ENCODE results near the gene IFT80. TPM values are rescaled to one million over a fixed set of nuclear protein-coding genes. Genes with fewer than 3 reads are reported as not detected.

The IFT80 gene
- total and polyA plus RNA-seq, 9 of the 15 experiments (the other 6 are each of a cell fraction or from before 2014, with no cell fraction given) = 6.7 to 21.1 (median 16.4) TPM

DNA sequence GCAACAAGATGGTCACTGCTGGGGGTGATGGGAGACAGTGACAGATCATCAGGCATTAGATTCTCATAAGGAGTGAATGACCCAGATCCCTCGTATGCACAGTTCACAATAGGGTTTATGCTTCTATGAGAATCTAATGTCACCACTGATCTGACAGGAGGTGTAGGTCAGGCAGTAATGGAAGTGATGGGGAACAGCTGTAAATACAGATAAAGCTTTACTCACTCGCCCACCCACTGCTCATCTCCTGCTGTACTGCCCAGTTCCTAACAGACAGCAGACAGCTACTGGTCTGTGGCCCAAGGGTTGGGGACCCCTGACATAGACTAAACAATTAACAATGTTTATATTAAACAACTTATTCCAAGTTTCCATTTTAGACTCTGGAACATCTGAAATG lies 25.4 kb downstream of the IFT80 start (continued):
- TF ChIP-seq, protein P1, sequence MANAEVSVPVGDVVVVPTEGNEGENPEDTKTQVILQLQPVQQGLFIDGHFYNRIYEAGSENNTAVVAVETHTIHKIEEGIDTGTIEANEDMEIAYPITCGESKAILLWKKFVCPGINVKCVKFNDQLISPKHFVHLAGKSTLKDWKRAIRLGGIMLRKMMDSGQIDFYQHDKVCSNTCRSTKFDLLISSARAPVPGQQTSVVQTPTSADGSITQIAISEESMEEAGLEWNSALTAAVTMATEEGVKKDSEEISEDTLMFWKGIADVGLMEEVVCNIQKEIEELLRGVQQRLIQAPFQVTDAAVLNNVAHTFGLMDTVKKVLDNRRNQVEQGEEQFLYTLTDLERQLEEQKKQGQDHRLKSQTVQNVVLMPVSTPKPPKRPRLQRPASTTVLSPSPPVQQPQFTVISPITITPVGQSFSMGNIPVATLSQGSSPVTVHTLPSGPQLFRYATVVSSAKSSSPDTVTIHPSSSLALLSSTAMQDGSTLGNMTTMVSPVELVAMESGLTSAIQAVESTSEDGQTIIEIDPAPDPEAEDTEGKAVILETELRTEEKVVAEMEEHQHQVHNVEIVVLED (CRISPR knock-in tag; IDR thresholded peaks at IDR 0.05) = no peak
- TF ChIP-seq TCF3 (CRISPR knock-in tag; IDR thresholded peaks at IDR 0.05) (peak; percentile 71), ZNF717 (CRISPR knock-in tag; IDR thresholded peaks at IDR 0.05) (no peak), SNRNP70 (optimal IDR thresholded peaks at IDR 0.05; ENCODE audit: low read depth, low read length) (no peak), ARID1B (IDR thresholded peaks at IDR 0.05) (peak; percentile 66), CBFA2T2 (conservative IDR thresholded peaks at IDR 0.05) (peak; percentile 61), HDGF (IDR thresholded peaks at IDR 0.05) (no peak), LCOR (CRISPR knock-in tag; IDR thresholded peaks at IDR 0.05) (no peak), ZFP30 (CRISPR knock-in tag; IDR thresholded peaks at IDR 0.05; ENCODE audit: borderline replicate concordance) (no peak), ZNF589 (CRISPR knock-in tag; IDR thresholded peaks at IDR 0.05; ENCODE audit: low read depth) (no peak), MTA2 (IDR thresholded peaks at IDR 0.05; ENCODE audit: low read depth) (no peak), POLR2G (IDR thresholded peaks at IDR 0.05; ENCODE audit: low read depth, low read length) (no peak), DACH1 (IDR thresholded peaks at IDR 0.05; ENCODE audit: partially characterized antibody) (peak; percentile 22), ATF7 (IDR thresholded peaks at IDR 0.05) (no peak), EGR1 (conservative IDR thresholded peaks at IDR 0.05) (peak; percentile 66), MED1 (CRISPR knock-in tag; IDR thresholded peaks at IDR 0.05; ENCODE audit: borderline replicate concordance) (no peak), CBX5 (IDR thresholded peaks at IDR 0.05; ENCODE audit: borderline replicate concordance, low read depth) (no peak), C11orf30 (IDR thresholded peaks at IDR 0.05; ENCODE audit: low read depth) (no peak), TAL1 (IDR thresholded peaks at IDR 0.05) (peak; percentile 42; the same call in 1 of the 2 replicates), MEF2D (tag; conservative IDR thresholded peaks at IDR 0.05; ENCODE audit: low read depth) (no peak), NEUROD1 (IDR thresholded peaks at IDR 0.05; ENCODE audit: borderline replicate concordance, low read depth, low read length, partially characterized antibody) (no peak), NCOR1 (IDR thresholded peaks at IDR 0.05) (peak; percentile 40)
- TF ChIP-seq, protein P2, sequence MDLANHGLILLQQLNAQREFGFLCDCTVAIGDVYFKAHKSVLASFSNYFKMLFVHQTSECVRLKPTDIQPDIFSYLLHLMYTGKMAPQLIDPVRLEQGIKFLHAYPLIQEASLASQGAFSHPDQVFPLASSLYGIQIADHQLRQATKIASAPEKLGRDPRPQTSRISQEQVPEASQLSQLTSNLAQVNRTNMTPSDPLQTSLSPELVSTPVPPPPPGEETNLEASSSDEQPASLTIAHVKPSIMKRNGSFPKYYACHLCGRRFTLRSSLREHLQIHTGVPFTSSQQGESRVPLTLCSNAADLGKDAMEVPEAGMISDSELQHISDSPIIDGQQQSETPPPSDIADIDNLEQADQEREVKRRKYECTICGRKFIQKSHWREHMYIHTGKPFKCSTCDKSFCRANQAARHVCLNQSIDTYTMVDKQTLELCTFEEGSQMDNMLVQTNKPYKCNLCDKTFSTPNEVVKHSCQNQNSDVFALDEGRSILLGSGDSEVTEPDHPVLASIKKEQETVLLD (IDR thresholded peaks at IDR 0.05) = no peak
- TF ChIP-seq, protein P3, sequence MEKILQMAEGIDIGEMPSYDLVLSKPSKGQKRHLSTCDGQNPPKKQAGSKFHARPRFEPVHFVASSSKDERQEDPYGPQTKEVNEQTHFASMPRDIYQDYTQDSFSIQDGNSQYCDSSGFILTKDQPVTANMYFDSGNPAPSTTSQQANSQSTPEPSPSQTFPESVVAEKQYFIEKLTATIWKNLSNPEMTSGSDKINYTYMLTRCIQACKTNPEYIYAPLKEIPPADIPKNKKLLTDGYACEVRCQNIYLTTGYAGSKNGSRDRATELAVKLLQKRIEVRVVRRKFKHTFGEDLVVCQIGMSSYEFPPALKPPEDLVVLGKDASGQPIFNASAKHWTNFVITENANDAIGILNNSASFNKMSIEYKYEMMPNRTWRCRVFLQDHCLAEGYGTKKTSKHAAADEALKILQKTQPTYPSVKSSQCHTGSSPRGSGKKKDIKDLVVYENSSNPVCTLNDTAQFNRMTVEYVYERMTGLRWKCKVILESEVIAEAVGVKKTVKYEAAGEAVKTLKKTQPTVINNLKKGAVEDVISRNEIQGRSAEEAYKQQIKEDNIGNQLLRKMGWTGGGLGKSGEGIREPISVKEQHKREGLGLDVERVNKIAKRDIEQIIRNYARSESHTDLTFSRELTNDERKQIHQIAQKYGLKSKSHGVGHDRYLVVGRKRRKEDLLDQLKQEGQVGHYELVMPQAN (IDR thresholded peaks at IDR 0.05; ENCODE audit: borderline replicate concordance) = no peak
- TF ChIP-seq, protein P4, sequence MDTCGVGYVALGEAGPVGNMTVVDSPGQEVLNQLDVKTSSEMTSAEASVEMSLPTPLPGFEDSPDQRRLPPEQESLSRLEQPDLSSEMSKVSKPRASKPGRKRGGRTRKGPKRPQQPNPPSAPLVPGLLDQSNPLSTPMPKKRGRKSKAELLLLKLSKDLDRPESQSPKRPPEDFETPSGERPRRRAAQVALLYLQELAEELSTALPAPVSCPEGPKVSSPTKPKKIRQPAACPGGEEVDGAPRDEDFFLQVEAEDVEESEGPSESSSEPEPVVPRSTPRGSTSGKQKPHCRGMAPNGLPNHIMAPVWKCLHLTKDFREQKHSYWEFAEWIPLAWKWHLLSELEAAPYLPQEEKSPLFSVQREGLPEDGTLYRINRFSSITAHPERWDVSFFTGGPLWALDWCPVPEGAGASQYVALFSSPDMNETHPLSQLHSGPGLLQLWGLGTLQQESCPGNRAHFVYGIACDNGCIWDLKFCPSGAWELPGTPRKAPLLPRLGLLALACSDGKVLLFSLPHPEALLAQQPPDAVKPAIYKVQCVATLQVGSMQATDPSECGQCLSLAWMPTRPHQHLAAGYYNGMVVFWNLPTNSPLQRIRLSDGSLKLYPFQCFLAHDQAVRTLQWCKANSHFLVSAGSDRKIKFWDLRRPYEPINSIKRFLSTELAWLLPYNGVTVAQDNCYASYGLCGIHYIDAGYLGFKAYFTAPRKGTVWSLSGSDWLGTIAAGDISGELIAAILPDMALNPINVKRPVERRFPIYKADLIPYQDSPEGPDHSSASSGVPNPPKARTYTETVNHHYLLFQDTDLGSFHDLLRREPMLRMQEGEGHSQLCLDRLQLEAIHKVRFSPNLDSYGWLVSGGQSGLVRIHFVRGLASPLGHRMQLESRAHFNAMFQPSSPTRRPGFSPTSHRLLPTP (IDR thresholded peaks at IDR 0.05; ENCODE audit: borderline replicate concordance, extremely low read depth, insufficient read length) = no peak

All from K562 (cell line).